Mesothelial cell of epicardium (in vitro differentiated cells): ENCODE measurements around the gene NLRP12. TPM values are rescaled to one million over a fixed set of nuclear protein-coding genes. Genes with fewer than 3 reads are reported as not detected.
"Not testable (repeated sequence)": the region's sequence is repeated elsewhere in the genome, so short reads cannot be mapped to it uniquely, and the experiment has no call there.

Experiments
- DNase-seq, 2 experiments: peaks; one replicate each; pipeline ENCODE4 v3.0.0; 2021; ENCODE audit warnings: low spot score in 2 of 2; ENCODE audit not compliant: unreplicated experiment in 2 of 2
- H3K27ac Mint-ChIP-seq: 2 replicates; pipeline ENCODE4 v1.8.0; 2021; ENCODE audit warnings: mixed read lengths
- H3K27me3 Mint-ChIP-seq: 2 replicates; pipeline ENCODE4 v1.8.0; 2021; ENCODE audit warnings: low read depth, mixed read lengths
- H3K36me3 Mint-ChIP-seq: 2 replicates; pipeline ENCODE4 v1.8.0; 2021; ENCODE audit warnings: mixed read lengths
- H3K4me1 Mint-ChIP-seq: 2 replicates; pipeline ENCODE4 v1.8.0; 2021; ENCODE audit warnings: mixed read lengths
- H3K4me3 Mint-ChIP-seq: 2 replicates; pipeline ENCODE4 v1.8.0; 2021; ENCODE audit warnings: mild to moderate bottlenecking, moderate library complexity, mixed read lengths
- H3K9me3 Mint-ChIP-seq: 2 replicates; pipeline ENCODE4 v1.8.0; 2021; ENCODE audit warnings: mixed read lengths
- CTCF ChIP-seq: fragments of 200-600 bp; sonication (generic); IDR thresholded peaks from one replicate; pipeline ENCODE4 v1.5.0; 2021; ENCODE audit warnings: antibody characterized with exemption; ENCODE audit not compliant: unreplicated experiment
- total RNA-seq: library from RNA; stranded (reverse); gene quantifications from 3 replicates; pipeline ENCODE4 v1.2.1, GENCODE V29; 2021

NLRP12 gene
- total RNA-seq, 1 donor from 2014 or later = 0.07 TPM

GRCh38 chr19:53782698-53783097 lies 41.4 kb downstream of the NLRP12 start:
- Mint-ChIP-seq H3K9me3 (no peaks in the 10 kb centered on the region), H3K4me1 (peaks cover 12% of the 10 kb centered on the region), H3K27me3 (no peaks in the 10 kb centered on the region), H3K4me3 (no peak overlapping the region), H3K36me3 (no peaks in the 10 kb centered on the region), H3K27ac (no peak overlapping the region)
- DNase-seq = no peak
- no peak for TF ChIP-seq CTCF

GRCh38 chr19:53781332-53781731 lies 42.8 kb downstream of the NLRP12 start:
- not testable (repeated sequence) for H3K4me3 Mint-ChIP-seq, H3K36me3 Mint-ChIP-seq, H3K27me3 Mint-ChIP-seq, H3K27ac Mint-ChIP-seq, H3K9me3 Mint-ChIP-seq, DNase-seq
- H3K4me1 Mint-ChIP-seq = peaks cover 12% of the 10 kb centered on the region

- no peaks in the 10 kb centered on the region for H3K36me3 Mint-ChIP-seq
- H3K4me1 Mint-ChIP-seq = peaks cover 9% of the 10 kb centered on the region
- no peaks in the 10 kb centered on the region for H3K27me3 Mint-ChIP-seq
- no peak overlapping the region for H3K27ac Mint-ChIP-seq
- no peak for DNase-seq
- TF ChIP-seq CTCF = no peak
- no peak overlapping the region for H3K4me3 Mint-ChIP-seq
- no peaks in the 10 kb centered on the region for H3K9me3 Mint-ChIP-seq
These were observed 43.6 kb downstream of the NLRP12 start for GRCh38 chr19:53780506-53780905.

- Mint-ChIP-seq H3K27ac (no peak overlapping the region), H3K36me3 (no peaks in the 10 kb centered on the region), H3K27me3 (no peaks in the 10 kb centered on the region), H3K4me1 (peaks cover 36% of the 10 kb centered on the region), H3K4me3 (no peak overlapping the region), H3K9me3 (no peaks in the 10 kb centered on the region)
- DNase-seq = no peak
- TF ChIP-seq CTCF = no peak
These were observed 48.6 kb downstream of the NLRP12 start for GRCh38 chr19:53775524-53775923.

GRCh38 chr19:53774491-53774890 lies 49.6 kb downstream of the NLRP12 start:
- H3K4me1 Mint-ChIP-seq = peaks cover 35% of the 10 kb centered on the region
- not testable (repeated sequence) for H3K27me3 Mint-ChIP-seq, DNase-seq, H3K4me3 Mint-ChIP-seq, H3K36me3 Mint-ChIP-seq, H3K9me3 Mint-ChIP-seq
- peak overlapping the region; percentile 76 for H3K27ac Mint-ChIP-seq

- no peaks in the 10 kb centered on the region for H3K36me3 Mint-ChIP-seq
- no peak overlapping the region for H3K27ac Mint-ChIP-seq
- no peaks in the 10 kb centered on the region for H3K27me3 Mint-ChIP-seq
- no peak for TF ChIP-seq CTCF
- no peak overlapping the region for H3K4me3 Mint-ChIP-seq
- DNase-seq = no peak
- no peaks in the 10 kb centered on the region for H3K9me3 Mint-ChIP-seq
- H3K4me1 Mint-ChIP-seq = peaks cover 35% of the 10 kb centered on the region
These were observed 50.1 kb downstream of the NLRP12 start for GRCh38 chr19:53773999-53774398.

- TF ChIP-seq CTCF = peak; percentile 87
- H3K27ac Mint-ChIP-seq = peak overlapping the region; percentile 68
- no peaks in the 10 kb centered on the region for H3K9me3 Mint-ChIP-seq
- H3K27me3 Mint-ChIP-seq = no peaks in the 10 kb centered on the region
- DNase-seq = peak; percentile 29 to 67
- no peaks in the 10 kb centered on the region for H3K36me3 Mint-ChIP-seq
- peaks cover 35% of the 10 kb centered on the region for H3K4me1 Mint-ChIP-seq
- H3K4me3 Mint-ChIP-seq = no peak overlapping the region
These were observed 51.2 kb downstream of the NLRP12 start for GRCh38 chr19:53772943-53773342.
